ES-I3 (cell line): ENCODE data around the gene DMXL2.
"Not testable (repeated sequence)": the region's sequence is repeated elsewhere in the genome, so short reads cannot be mapped to it uniquely, and the experiment has no call there.

Experiments used
- H3K36me3 ChIP-seq: 2 replicates; pipeline ENCODE4 v1.6.1; 2013; ENCODE audit warnings: mild to moderate bottlenecking, low read length, control low read depth, moderate library complexity; ENCODE audit not compliant: insufficient read depth
- H3K4me1 ChIP-seq: 2 replicates; pipeline ENCODE4 v1.6.1; 2013; ENCODE audit warnings: mild to moderate bottlenecking, control low read depth, low read length; ENCODE audit not compliant: insufficient read depth
- H3K9ac ChIP-seq: 2 replicates; pipeline ENCODE4 v1.6.1; 2013; ENCODE audit warnings: low read depth, mild to moderate bottlenecking, low read length, moderate library complexity
- H3K9me3 ChIP-seq: 2 replicates; pipeline ENCODE4 v1.6.1; 2013; ENCODE audit warnings: mild to moderate bottlenecking, low read length, moderate library complexity; ENCODE audit not compliant: control insufficient read depth, insufficient read depth

Gene DMXL2

DNA sequence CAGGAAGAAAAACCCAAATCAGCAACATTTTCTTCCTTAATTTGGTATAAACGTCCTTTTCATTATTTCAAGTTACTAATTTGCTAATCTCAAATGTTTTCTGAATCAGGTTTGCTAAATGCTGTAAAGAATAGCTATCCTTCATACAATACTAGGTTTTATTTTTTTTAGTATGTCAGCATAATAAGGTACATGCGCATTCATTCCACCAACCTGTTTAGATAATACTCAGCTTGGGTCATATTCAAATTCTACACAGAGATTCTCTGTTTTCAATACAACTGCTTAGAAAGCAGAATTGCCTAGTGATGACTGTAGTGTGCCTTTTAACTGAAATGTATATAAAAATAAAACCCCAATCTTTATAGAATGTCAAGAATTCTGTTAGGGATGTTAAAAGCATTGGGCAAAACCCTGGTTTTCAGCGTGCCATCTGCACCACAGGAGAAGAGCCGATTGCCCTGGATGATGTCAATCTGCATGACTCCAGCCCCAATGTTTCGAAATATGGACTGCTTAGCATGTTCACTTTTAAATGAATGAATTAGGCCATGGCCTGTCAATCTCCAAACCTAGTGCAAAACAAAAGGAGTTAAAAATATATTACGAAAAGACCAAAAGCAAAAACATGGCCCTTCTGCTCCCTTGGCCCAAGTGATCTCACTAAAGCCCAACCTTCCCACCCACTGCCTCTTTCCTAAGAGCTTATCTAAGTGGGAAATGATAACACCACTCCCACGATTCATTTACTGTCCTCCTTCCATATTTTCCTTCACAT, 173.8 kb downstream of the DMXL2 start:
- Histone ChIP-seq H3K4me1 (peaks cover 7% of the 10 kb centered on the region), H3K36me3 (peaks cover 3% of the 10 kb centered on the region), H3K9ac (no peak overlapping the region), H3K9me3 (no peaks in the 10 kb centered on the region; the same call in 1 of the 2 replicates)

DNA sequence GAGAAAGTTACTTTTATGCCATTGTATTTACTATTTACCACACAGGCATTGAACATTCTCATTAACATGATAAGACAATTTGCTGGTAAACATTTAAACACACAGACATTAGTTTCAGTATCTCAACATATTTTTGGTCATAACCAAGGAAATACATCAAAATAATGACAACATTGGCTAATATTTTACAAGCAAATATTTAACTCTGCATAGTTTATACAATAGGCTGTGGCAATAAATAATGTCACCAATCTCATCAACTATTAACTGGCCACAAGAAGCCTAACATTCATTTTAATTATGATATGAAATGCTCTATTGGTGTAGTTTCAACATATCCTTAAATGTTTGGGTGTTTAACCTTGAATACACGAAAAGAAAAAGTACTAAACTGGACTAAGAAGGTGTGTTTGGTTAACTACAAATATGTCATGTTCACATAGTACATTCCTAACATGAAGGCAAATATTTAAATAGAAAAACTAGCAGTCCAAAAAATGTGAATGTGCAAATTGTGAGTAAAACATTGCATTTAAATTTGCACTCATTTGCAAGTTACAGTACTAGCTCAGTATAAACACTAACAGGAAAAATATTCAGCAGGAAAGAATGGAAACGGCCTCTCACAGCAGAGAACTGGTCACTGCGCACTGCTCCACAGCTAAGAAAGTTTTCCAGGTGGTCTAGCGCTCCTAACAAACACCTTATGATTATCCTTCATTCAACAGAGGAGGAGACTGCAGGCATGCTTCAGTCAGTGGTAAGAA, 174.5 kb downstream of the DMXL2 start:
- Histone ChIP-seq H3K9me3 (no peaks in the 10 kb centered on the region; the same call in 1 of the 2 replicates), H3K4me1 (peaks cover 7% of the 10 kb centered on the region), H3K9ac (no peak overlapping the region), H3K36me3 (peaks cover 3% of the 10 kb centered on the region)

DNA sequence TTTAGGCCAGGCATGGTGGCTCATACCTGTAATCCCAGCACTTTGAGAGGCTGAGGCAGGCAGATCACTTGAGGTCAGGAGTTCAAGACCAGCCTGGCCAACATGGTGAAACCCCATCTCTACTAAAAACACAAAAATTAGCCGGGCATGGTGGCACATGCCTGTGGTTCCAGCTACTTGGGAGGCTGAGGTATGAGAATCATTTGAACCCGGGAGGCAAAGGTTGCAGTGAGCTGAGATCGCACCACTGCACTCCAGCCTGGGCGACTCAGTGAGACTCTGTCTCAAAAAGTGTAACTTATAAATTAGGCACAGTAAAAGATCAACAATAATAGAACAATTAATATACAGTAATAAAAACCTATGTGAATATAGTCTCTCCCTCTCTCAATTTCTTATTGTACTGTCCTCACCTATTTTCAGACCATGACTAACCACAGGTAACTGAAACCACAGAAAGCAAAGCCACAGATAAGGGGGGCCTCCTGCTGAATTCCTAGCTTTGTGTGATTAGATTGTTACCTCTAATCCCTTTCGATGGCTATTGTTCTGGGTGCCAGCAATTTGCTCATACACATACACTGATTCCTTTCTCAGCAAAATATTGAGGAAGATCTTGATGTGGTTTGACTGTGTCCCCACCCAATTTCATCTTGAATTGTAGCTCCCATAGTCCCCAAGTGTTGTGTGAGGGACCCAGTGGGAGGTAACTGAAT, 176.4 kb downstream of the DMXL2 start:
- H3K9ac ChIP-seq, H3K9me3 ChIP-seq, H3K36me3 ChIP-seq, H3K4me1 ChIP-seq: not testable (repeated sequence)

DNA sequence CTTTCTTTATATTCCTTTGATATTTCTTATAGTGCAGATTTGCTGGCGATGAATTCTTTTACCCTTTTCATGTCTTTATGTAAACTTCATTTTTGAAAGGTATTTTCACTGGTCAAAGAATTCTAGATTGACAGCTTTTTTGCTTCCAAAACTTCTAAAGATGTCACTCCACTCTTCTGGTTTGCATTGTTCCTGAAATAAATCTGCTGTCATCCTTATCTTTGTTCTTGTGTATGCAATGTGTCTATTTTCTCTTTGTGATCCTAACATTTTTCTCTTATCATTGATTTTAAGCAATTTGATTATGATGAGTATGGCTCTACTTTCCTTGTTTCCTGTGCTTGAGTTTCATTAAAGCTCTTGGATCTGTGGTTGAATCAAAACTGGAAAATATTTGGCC, 177.8 kb downstream of the DMXL2 start:
- Histone ChIP-seq H3K9ac (no peak overlapping the region), H3K36me3 (no peaks in the 10 kb centered on the region; the same call in 1 of the 2 replicates), H3K4me1 (peaks cover 1% of the 10 kb centered on the region)

DNA sequence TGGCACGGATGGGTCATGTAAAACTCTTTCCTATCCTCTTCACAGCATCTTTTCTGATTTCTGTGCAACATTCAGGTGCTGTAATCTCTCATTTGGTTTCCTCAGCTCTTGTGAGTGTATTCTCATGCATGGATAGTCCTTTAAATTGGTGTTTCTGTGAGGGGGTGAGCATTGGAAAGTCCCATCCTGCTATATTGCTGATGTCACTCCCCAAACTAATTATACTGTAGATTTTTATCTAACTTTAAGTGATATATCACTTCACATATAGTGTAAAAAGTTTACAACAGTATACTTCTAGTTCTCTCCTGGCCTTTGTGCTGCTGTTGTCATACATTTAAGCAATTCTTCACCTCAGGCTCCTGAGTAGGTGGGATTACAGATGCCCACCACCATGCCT, 178.5 kb downstream of the DMXL2 start:
- H3K36me3 ChIP-seq = no peaks in the 10 kb centered on the region
- no peak overlapping the region for H3K9ac ChIP-seq
- H3K4me1 ChIP-seq = no peaks in the 10 kb centered on the region
- H3K9me3 ChIP-seq = no peaks in the 10 kb centered on the region; the same call in 1 of the 2 replicates

More for the DNA sequence above, 177.8 kb downstream of the DMXL2 start:
- H3K9me3 ChIP-seq = no peaks in the 10 kb centered on the region; the same call in 1 of the 2 replicates

DNA sequence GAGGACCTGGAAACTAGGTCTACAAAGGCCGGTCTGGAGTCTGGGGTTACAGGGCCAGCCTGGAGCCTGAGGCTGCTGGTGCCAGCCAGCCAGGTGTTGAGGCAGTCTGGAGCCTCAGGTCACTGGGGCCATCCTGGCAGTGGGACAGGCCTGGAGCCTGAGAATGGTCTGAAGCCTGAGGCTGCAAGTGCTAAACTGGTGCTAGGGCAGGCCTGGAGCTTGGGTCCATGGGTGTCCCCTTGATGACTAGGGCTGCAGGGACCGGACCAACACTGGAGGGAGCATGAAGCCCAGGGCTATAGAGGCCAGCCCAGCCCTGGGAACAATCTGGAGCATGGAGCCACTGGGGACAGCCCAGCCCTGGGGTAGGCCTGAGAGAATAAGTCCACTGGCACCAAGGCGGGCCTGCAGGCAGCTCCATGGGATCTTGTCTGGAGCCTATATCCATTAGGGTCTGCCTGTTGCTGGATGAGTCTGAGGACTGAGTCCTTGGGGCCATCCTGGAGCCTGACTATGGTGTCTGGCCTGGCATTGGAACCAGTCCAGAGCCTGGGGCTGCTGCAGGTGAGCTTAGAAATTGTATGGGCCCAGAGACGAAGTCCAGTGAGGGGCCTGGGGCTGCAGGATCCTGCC, 179.2 kb downstream of the DMXL2 start:
- Histone ChIP-seq H3K9me3 (no peaks in the 10 kb centered on the region; the same call in 1 of the 2 replicates), H3K4me1 (no peaks in the 10 kb centered on the region), H3K36me3 (no peaks in the 10 kb centered on the region), H3K9ac (no peak overlapping the region)

DNA sequence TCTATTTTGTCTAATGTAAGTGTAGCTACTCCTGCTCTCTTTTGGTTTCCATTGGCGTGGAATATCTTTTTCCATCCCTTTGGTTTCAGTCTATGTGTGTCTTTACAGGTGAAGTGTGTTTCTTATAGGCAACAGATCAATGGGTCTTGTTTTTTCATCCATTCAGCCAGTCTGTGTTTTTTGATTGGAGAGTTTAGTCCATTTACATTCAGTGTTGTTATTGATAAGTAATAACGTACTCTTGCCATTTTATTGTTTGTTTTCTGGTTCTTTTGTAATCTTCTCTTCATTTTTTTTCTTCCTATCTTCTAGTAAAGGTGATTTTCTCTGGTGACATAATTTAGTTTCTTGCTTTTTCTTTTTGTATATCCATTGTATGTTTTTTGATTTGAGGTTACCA, 184.0 kb downstream of the DMXL2 start:
- no peaks in the 10 kb centered on the region; the same call in 1 of the 2 replicates for H3K9me3 ChIP-seq
- no peaks in the 10 kb centered on the region for H3K4me1 ChIP-seq
- H3K36me3 ChIP-seq = no peaks in the 10 kb centered on the region
- no peak overlapping the region for H3K9ac ChIP-seq

DNA sequence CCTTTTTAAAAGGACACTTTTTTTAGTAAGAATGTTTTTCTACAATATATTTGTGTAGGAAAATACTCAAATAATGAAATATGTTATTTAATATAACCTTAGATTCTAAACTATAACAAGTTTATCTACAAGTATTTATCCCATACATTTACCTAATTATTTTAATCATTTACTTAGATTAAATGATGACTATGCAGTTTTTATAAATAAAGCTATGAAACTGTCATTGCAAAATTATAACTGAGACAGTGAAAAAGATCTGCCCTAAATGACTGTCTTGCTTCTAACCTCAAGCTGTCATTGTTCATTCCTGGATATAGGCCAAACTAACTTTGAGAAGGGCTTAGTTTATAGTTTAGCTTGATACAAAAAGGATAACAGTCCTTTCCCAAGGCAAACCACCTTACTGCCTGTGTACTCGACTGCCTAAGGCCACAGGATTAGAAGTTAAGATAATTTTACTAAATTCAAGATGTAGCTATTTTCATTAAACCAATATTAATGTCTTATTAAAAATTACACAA, 197.0 kb downstream of the DMXL2 start:
- Histone ChIP-seq H3K36me3 (no peaks in the 10 kb centered on the region), H3K4me1 (no peaks in the 10 kb centered on the region), H3K9ac (no peak overlapping the region), H3K9me3 (peaks cover 4% of the 10 kb centered on the region)

DNA sequence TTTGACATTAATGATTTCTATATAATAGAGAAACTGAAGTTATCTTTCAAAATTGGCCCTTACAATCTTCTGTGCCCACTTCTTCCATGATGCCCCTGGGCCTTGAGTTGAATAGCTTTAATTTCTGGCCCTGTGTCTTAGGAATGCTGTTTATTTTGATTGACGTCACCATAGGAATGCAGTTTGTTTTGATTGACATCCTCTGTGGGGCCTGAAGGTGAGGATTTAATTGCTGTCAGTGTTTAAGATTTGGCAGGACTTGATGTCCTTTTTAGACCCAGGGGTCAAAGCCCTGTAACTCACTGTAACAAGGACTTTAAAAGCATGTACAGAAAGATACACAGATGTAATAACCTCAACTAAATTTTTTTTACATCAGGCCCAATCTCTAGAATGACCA, 197.8 kb downstream of the DMXL2 start:
- H3K4me1 ChIP-seq = no peaks in the 10 kb centered on the region
- H3K9ac ChIP-seq = no peak overlapping the region
- peaks cover 4% of the 10 kb centered on the region for H3K9me3 ChIP-seq
- no peaks in the 10 kb centered on the region for H3K36me3 ChIP-seq

DNA sequence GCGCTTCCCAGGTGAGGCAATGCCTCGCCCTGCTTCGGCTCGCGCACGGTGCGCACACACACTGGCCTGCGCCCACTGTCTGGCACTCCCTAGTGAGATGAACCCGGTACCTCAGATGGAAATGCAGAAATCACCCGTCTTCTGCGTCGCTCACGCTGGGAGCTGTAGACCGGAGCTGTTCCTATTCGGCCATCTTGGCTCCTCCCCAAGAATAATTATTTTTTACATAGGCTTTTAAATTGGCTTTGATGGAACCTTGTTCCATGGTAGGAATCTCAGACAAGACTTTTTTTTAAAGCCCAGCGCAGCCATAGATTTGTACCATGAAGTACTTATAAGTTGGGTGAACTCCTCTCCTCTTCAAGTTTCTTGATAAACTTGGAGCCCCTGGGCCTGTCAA, 199.5 kb downstream of the DMXL2 start:
- not testable (repeated sequence) for H3K9me3 ChIP-seq, H3K36me3 ChIP-seq, H3K9ac ChIP-seq, H3K4me1 ChIP-seq

DNA sequence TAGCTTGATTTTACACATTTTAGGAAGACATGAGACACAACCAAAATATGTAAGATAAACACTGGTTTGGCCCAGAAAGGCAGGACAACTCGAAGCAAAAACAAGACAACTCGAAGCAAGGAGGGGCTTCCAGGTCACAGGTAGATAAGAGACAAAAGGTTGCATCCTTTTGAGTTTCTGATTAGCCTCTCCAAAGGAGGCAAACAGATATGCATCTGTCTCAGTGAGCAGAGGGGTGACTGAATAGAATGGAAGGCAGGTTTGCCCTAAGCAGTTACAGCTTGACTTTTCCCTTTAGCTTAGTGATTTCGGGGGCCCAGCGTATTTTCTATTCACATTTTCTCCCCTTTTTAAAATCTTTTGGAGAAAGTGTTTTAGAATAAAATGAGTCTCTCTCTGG, 206.4 kb downstream of the DMXL2 start:
- Histone ChIP-seq H3K9ac (no peak overlapping the region), H3K4me1 (no peaks in the 10 kb centered on the region), H3K9me3 (no peaks in the 10 kb centered on the region), H3K36me3 (no peaks in the 10 kb centered on the region)

DNA sequence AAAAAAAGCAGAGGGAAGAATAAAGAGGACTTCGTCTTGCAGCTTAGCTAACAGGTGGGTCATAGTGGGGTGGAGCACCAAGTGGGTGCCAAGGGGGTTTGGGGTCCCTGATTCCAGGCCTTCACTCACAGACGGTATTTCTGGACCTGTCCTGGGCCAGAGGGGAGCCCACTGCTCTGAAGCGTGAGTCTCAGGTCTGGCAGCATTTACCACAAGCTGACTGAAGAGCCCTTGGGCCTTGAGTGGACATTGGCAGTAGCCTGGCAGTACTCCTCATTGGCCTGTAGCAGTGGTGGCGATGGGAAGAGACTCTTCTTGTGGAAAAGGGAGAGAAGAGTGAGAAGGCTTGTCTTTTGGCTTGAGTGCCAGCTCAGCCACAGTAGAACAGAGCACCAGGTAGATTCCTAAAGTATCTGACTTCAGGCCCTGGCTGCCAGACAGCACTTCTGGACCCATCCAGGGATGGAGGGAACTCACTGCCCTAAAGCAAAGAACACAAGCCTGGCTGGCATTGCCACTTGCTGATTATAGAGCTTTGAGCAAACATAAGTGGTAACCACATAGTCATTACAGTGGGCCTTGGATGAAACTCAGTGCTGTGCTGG, 208.2 kb downstream of the DMXL2 start:
- H3K36me3 ChIP-seq = no peaks in the 10 kb centered on the region
- no peaks in the 10 kb centered on the region for H3K4me1 ChIP-seq
- no peaks in the 10 kb centered on the region for H3K9me3 ChIP-seq
- no peak overlapping the region for H3K9ac ChIP-seq

DNA sequence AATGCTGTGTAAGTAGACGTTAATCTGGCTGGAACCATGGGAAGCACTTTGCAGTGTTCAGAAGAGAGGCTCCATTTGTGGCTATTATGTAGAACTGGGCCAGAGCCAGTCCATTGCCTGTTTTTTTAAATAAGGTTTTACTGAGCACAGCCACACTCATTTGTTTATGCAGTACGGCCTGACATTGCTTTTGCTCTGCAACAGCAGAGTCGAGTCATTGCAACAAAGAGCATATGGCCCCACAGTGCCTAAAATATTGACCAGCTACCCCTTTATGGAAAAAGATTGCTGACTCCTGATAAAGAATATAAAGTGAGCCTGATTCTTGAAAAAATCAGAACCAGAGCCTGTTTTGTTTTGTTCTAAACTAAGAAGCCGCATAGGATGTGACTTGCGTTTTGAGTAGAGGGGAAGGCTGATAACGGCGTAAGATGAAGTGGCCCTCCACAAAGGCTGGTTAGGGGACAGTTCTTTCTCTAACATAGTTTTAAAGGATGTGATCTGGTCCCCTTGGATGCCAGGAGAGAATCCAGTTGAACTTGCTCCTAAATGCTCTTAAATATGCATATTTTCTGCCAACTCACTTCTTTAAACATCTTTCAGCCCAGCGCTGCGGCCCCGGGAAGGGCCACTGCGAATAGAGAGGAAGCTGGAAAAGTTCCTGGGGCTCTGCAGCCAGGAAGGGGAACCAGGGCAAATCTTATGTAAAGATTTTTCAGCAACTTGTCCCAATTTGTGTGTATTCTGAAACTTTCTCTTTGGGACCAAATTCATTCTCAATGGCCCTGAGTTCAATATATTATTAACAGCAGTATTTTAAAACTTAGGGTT, 216.7 kb downstream of the DMXL2 start:
- Histone ChIP-seq H3K9ac (no peak overlapping the region), H3K9me3 (no peaks in the 10 kb centered on the region)

More for the DNA sequence above, 216.7 kb downstream of the DMXL2 start:
- H3K36me3 ChIP-seq = no peaks in the 10 kb centered on the region
- H3K4me1 ChIP-seq = no peaks in the 10 kb centered on the region; the same call in 1 of the 2 replicates
